Activated CD4-positive, alpha-beta T cell treated with anti-CD3 and anti-CD28 coated beads, Interleukin-2, amount 50 U/mL, for 1 hour (primary cell): ENCODE results near the gene ERVH48-1.
"Not testable (repeated sequence)": the region's sequence is repeated elsewhere in the genome, so short reads cannot be mapped to it uniquely, and the experiment has no call there.

Source experiments
- DNase-seq: peaks from one replicate; pipeline ENCODE4 v3.0.0-alpha.2; 2020

The ERVH48-1 gene

GRCh38 chr21:42925114-42925926, at the start of gene ERVH48-1:
ERVH48-1 (minus strand) TSS chr21:42925630; CDS start chr21:42919006, 6,624 bp downstream.
- peak; percentile 8 for DNase-seq

GRCh38 chr21:42973991-42974831, 48.8 kb upstream of the ERVH48-1 start, which contains the start of gene PKNOX1:
PKNOX1 (plus strand) TSS chr21:42974562; CDS start chr21:43004382, 29,820 bp downstream.
- DNase-seq, result peak; percentile 99

- no peak for DNase-seq
Observed at GRCh38 chr21:42973309-42973990, 48.0 kb upstream of the ERVH48-1 start.

GRCh38 chr21:42971897-42972275, 46.5 kb upstream of the ERVH48-1 start:
- no peak for DNase-seq

DNA sequence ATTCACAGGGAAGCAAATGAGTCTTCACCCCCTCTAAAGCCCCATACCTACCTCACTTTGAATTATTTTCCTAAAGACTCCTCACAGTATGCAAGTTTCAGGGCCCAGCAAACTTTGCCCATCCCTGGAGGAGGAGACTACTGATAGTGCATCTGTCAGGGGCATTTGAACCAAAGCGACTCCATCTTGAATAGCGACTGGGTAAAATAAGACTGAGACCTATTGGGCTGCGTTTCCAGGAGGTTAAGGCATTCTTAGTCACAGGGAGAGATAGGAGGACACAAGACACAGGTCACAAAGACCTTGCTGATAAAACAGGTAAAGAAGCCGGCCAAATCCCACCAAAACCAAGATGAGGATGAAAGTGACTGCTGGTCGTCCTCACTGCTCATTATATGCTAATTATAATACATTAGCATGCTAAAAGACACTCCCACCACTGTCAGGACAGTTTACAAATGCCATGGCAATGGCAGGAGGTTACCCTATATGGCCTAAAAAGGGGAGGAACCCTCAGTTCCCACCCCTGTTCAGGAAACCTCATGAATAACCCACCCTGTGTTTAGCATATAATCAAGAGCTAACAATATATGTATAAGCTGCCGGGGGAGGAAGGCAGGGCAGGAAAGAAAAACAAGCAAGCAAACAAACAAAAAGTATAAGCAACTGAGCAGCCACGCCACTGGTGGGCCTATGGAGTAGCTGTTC, 45.7 kb upstream of the ERVH48-1 start:
- DNase-seq, result no peak

- DNase-seq, result no peak
Observed at GRCh38 chr21:42969193-42969600, 43.8 kb upstream of the ERVH48-1 start.

DNA sequence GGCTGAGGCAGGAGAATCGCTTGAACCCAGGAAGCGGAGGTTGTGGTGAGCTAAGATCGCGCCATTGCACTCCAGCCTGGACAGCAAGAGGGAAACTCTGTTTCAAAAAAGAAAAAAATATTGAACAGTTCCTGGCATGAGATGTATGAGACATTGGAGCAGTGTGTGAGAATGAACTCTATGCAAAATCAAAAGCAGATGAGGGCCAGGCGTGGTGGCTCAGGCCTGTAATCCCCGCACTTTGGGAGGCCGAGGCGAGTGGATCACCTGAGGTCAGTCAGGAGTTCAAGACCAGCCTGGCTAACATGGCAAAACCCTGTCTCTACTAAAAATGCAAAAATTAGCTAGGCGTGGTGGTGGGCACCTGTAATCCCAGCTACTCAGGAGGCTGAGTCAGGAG, 42.2 kb upstream of the ERVH48-1 start:
- not testable (repeated sequence) for DNase-seq

DNA sequence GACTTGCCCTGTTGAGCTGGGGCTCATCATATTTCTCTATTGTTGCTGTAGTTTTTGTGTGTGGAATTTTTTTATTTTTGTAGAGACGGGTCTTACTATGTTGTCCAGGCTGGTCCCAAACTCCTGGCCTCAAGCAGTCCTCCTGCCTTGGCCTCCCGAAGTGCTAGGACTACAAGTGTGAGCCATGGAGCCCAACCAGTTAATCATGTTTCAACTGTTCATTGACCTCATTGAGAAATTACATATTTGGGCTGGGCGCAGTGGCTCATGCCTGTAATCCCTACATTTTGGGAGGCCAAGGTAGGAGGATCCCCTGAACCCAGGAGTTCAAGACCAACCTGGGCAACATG, 39.8 kb upstream of the ERVH48-1 start:
- no peak for DNase-seq

DNA sequence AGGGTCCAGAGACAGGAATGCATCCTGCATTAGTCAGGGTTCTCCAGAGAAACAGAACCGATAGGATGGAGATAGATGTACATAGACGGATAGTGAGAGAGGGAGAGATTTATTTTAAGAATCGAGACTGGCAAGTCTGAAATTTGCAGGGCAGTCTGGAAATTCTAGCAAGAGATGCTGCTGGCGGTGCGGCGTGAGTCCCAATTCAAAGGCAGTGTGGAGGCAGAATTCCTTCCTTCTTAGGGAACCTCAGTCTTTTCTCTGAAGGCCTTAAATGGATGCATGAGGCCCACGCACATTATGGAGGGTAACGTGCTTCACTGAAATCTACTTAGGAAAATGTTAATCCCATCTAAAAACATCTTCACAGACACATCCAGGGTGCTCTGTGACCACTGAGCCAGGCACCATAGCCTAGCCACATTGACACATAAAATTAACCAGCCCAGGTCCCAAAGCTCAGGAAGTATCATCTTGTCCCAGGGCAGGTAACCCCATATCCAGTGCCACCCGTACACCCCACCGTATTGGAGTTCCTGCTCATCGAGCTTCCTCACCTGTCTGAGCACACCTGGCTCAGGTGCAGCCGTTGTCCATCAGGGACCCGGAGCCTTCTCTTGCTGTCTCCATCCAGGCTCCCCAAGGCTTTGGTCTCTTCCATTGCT, 39.2 kb upstream of the ERVH48-1 start:
- DNase-seq, result no peak

- no peak for DNase-seq
Observed at GRCh38 chr21:42964086-42964485, 38.7 kb upstream of the ERVH48-1 start.

DNA sequence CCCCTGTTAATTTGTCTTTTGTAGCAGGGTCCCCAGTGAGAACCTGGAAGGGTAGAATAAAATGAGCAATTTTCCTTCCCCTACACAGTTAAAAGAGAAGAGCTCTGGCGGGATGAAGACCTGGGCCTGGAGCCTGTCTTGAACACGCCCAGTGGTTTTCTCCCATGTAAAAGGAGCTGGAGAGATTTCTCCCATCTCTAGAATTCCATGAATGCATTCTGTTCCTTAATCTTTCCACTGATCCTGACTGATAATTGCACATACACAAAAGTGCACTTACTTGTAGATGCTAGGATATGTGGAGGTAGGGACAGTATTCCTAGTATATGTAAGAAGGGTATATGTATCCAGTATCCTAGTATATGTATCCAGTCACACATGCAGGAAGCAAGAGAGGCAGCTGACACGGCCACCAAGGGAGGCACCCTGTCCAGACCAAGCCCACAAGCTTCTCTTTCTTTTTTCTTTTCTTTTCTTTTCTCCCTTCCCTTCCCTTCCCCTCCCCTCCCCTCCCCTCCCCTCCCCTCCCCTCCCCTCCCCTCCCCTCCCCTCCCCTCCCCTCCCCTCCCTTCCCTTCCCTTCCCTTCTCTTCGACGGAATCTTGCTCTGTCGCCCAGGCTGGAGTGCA, 37.1 kb upstream of the ERVH48-1 start:
- no peak for DNase-seq

DNA sequence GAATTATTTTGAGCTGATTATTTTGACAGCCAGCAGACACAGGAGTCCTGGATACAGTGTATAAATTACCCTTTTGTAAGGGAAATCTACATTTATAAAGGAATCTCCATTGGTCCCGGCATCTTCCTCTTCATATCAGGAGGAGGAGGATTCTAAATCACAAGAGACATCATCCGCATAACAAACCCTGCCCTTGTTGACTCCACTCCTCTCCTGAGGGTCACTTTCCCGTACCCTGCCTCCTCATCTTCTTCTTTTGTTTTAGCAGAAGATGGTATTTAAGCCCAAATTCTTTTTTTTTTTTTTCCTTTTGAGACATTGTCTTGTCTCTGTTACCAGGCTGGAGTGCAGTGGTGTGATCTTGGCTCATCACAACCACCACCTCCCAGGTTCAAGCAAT, 34.3 kb upstream of the ERVH48-1 start:
- DNase-seq, result no peak

DNA sequence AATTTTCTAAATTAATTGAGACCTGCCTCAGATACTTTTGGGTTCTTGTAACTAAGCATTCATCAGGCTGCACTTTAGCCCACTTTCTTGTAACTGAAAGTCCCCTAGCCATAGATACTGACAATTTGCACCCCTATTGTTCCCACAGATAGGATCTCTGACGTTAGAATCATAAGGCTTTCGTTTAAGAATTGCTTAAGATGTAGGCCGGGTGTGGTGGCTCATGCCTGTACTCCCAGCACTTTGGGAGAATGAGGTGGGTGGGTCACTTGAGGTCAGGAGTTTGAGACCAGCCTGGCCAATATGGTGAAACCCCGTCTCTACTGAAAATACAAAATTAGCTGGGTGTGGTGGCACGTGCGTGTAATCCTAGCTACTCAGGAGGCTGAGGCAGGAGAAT, 32.7 kb upstream of the ERVH48-1 start:
- not testable (repeated sequence) for DNase-seq

GRCh38 chr21:42956824-42957630, 31.6 kb upstream of the ERVH48-1 start:
- DNase-seq, result no peak

- DNase-seq, result not testable (repeated sequence)
Observed at GRCh38 chr21:42951193-42951592, 25.8 kb upstream of the ERVH48-1 start.

GRCh38 chr21:42949094-42949755, 23.8 kb upstream of the ERVH48-1 start:
- DNase-seq, result not testable (repeated sequence)

DNA sequence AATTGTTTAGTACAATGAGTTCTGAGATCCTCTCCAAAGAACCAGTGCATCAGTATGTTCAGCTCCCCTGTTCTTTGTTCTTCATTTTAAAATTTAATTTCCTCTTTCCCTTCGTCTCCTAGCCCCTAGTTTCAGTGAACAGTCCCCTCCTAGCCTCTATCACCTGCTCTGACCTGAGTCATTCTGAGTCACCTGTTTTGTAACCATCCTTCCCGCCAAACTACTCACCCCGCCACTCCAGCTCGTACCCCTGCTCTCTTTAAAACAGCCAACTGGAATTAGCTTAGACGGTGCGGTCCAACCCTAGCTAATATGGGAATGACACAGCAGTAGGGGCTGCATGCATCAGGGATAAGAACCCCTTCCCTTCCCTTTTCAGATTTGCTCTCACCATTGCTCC, 16.8 kb upstream of the ERVH48-1 start:
- no peak for DNase-seq

DNA sequence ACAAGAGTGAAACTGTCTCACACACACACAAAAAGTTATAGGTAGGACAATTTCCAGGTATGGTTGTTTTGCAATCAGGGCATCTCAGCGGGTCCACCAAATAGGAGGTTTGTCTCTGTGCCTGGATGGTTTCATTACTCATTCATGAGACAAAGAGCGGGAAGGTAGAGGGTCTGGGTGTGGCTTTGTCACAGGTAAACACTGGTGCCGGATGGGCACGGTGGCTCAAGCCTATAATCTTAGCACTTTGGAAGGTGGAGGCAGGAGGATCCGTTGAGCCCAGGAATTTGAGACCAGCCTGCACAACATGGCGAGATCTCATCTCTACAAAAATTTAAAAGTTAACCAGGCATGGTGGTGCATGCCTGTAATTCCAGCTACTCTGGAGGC, 16.3 kb upstream of the ERVH48-1 start:
- DNase-seq, result no peak

DNA sequence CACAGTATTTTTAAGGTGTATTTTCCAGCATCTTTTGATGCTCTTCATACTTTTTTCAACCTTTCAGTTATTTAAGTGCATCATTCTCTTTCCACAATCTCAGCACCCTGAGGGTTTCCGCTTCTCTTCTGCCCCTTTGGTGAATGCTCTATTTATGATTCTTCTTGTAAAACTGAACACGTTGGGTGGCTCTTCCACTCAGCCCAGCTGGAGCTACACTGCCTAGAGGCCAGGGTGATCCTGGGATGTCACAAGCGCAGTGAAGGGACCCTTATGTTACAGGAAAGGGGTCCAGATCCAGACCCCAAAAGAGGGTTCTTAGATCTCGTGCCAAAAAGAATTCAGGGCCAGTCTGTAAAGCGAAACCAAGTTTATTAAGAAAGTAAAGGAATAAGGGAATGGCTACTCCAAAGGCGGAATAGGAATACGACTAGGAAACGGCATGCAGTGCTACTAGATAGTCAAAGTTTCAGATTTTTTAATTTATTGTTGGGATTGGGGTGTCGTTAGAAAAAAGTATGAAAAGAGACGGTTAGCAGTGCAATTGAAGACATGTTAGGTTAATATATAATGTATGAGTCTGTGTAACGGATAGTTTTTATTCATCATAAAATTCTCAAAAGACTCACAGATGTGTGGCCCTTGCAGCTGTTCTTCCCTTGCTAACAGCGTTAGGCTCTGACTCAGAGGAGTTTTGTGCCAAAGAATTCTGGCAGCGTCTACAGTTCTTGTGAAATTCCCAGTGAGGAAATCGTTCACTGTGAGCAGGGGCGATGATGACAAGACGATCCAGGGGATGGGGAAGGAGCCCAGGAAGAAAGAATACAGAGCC, 14.4 kb upstream of the ERVH48-1 start:
- DNase-seq, result no peak
